GM18507 (cell line): Measurements from ENCODE around the gene UBR3.
"Not testable (repeated sequence)": the region's sequence is repeated elsewhere in the genome, so short reads cannot be mapped to it uniquely, and the experiment has no call there.

Source experiments
- DNase-seq: peaks from one replicate; pipeline ENCODE4 v3.0.0; 2011; ENCODE audit warnings: low read depth; ENCODE audit not compliant: insufficient read length; ENCODE audit errors: extremely low spot score
- FAIRE-seq: peaks from 2 replicates; lab custom pipeline; 2011; peaks lifted over from hg19 to GRCh38; lab: Jason Lieb, UNC

UBR3 gene

GRCh38 chr2:169862816-169863215, 35.6 kb downstream of the UBR3 start:
- DNase-seq = no peak
- no peak for FAIRE-seq

- DNase-seq (no peak), FAIRE-seq (no peak)
These were observed 38.2 kb downstream of the UBR3 start for GRCh38 chr2:169865492-169865891.

GRCh38 chr2:169866230-169866629, 39.0 kb downstream of the UBR3 start:
- not testable (repeated sequence) for FAIRE-seq, DNase-seq

GRCh38 chr2:169867579-169867978, 40.3 kb downstream of the UBR3 start:
- FAIRE-seq (no peak), DNase-seq (no peak)

DNA sequence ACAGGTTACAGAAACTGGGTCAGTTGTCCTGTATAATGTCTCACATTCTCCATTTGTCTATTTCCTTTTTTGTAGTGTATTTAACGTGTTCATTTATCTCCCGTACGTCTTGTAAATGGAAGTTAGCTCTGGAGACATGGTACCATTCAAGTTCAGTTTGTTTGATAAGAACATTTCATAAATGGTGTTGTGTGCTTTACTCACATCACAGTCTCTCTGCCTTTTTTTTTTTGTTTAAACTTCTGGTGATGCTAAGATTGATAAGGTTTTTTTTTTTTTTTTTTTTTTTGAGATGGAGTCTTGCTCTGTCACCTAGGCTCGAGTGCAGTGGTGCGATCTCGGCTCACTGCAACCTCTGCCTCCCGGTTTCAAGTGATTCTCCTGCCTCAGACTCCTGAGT, 41.7 kb downstream of the UBR3 start:
- DNase-seq (no peak), FAIRE-seq (no peak)

- FAIRE-seq, DNase-seq: not testable (repeated sequence)
These were observed 44.1 kb downstream of the UBR3 start for GRCh38 chr2:169871369-169871768.

GRCh38 chr2:169871994-169872393, 44.7 kb downstream of the UBR3 start:
- FAIRE-seq = no peak
- no peak for DNase-seq

- DNase-seq = no peak
- FAIRE-seq = no peak
These were observed 50.1 kb downstream of the UBR3 start for GRCh38 chr2:169877398-169877797.

DNA sequence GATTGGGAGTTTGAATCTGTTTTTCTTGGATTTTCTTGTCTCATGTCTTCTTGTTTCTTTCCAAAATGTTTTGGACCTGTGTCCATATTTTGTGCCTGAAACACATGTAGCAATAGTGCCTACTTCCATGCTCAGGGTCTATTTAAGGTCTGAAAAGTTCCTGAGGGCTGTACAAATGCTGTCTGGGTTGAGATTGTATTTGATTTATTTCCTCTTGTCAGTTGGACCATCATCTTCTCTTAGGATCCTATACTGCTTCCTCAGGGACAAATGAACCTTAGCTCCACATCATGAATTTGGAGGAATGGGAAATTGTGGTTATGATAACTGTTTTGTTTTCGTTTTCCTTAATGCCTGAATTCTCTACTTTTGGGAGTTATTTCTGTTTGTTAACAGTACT, 59.9 kb downstream of the UBR3 start:
- FAIRE-seq (no peak), DNase-seq (no peak)

DNA sequence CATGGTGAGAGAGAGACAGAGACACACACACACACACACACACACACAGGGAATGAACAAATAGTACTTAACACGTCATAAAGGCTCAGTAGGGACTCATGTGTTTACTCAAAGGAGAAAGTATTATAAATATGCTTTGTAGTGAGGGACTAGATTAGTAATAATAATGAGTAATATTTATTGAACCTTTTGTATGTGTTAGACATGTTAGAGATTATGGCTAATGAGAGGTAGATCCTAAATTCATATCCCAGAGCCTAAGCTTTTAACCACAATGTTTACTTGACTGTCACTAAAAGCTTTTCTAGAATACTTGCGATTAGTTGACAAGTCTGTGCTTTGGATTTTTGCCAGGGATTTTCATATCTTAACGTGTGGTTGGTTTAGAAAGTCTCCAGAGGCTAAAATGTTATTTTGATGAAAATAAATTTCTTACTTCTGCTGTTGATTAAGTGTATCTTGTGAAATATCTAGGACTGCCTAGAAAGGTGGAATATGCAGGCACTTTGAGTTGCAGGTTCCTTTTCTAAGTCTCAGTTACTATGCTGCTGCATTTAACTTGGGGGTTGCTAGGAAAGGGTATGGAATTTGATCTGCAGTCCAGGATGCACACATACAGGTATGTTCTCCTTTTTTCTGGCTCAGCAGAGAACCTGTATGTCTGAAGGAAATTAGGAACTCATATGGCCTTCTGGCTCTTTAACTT, 64.5 kb downstream of the UBR3 start:
- DNase-seq (no peak), FAIRE-seq (no peak)

DNA sequence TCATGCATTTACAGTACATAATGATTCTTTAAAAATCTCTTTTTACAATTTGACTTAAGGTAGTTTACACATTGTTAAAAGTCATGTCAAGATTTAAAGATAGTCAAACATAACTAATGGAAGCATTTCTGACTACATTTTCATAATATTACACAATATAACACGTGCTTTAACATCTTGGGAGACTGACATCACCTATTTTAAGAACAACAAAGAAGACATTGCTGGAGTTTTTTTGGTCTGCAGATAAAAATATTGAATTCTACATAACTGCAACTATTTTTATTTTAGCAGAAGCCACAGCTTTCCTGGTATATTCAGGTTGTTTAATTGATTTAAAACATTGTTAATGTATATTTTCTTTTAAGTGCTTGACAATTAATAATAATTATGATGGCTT, 65.7 kb downstream of the UBR3 start:
- DNase-seq (no peak), FAIRE-seq (no peak)

DNA sequence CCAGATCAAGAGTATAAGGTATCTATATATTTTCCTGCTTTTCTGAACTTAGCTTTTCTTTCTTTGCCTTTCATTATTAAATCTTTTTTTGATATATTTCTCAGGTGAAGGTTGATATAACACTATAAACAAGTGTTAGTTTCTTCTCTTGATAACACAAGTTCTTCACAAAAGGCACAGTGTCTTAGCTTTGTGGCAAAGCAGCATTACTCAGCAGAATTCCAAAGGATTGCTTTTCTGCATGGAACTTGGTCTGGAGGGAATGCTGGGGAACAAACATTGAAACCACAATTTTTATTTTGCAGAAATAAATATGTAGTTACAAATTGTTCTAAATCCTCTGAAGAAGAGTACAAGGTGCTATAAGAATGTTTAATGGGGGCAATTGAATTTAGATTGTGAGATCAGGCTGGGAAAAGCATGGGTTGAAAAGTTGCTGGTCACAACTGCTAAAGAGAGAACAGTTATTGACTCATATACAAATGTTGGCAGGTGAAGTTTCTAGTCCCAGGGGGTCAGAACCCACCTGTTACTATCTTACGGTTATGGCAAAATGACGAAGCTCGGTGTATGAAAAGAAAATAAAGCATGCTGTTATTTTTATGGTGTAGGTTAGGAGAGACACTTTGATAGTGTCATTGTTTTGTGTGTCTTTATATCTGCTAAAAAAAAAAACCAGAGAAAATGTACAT, 68.2 kb downstream of the UBR3 start:
- no peak for FAIRE-seq
- DNase-seq = no peak

GRCh38 chr2:169897834-169898233, 70.6 kb downstream of the UBR3 start:
- FAIRE-seq (no peak), DNase-seq (no peak)

- not testable (repeated sequence) for FAIRE-seq, DNase-seq
These were observed 72.8 kb downstream of the UBR3 start for GRCh38 chr2:169900103-169900502.

DNA sequence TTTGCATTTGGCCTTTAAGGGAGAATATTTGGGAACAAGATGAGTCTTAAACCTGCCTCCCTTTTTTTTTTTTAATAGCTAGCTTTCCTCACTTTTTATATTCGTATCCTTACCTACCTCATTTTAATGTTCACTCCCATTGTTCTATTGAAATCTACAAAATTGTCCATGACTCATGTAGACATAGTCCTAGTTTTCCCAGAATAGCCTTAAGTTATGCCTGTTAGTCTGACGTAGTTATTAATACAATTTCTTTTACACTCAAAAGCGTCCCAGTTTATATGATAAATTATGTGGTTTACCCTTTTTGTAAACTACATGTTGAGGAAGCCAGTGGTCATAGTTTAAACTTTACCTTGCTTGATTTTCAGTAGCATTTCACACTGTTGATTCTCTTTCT, 73.4 kb downstream of the UBR3 start:
- no peak for FAIRE-seq

GRCh38 chr2:169906731-169907130, 79.5 kb downstream of the UBR3 start:
- FAIRE-seq (no peak), DNase-seq (no peak)

More for the DNA sequence above, 73.4 kb downstream of the UBR3 start:
- no peak for DNase-seq

GRCh38 chr2:169909376-169909775, 82.1 kb downstream of the UBR3 start:
- FAIRE-seq = no peak

DNA sequence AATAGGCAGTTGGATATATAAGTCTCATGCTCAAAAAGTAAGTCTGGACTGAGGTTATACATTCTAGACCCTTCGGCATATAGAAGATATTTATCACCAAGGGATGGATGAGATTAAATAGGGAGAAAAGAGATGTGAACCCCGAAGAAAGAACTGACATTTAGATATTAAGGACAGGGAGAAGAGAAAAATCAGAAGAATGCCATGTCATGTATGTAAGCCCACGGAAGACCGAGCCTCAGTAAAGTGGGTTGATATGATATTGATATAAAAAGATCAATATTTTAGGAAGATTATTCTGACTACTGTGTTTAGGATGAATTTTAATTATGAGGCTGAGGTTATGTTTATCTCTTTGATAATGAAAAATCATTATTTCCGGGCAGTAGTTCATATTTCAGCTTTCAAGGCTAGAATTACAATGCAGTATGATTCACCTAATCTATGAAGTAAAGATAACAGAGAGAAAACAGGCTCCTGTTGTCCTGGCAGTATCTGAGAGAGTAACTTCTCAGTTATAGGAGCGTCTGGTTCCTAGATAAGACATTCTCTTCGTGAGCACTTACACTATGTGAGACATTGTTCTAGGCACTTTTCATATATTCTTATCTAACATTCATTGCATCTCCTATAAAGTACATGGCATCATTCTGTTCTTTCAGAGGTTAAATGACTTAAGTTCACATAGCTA, 83.0 kb downstream of the UBR3 start:
- no peak for FAIRE-seq
- DNase-seq = no peak

More at GRCh38 chr2:169909376-169909775, 82.1 kb downstream of the UBR3 start:
- DNase-seq = no peak

DNA sequence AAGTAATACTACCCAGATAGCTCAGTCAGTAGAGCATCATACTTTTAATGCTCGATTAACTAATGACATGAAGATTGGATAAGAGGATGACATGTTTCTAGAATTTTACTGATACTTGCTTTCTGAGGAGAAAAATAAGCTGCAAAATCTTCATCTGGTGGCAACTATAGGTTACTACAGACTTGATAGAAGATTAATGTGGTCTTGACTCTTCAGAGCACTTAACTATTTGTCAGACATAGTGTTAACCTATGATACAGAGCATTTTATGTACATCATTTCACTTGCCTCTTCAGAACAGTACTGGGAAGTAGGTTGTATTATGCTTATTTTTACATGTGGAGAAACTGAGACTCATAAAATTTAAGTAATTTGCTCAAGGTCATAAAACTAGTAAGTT, 83.9 kb downstream of the UBR3 start:
- FAIRE-seq (no peak), DNase-seq (no peak)

DNA sequence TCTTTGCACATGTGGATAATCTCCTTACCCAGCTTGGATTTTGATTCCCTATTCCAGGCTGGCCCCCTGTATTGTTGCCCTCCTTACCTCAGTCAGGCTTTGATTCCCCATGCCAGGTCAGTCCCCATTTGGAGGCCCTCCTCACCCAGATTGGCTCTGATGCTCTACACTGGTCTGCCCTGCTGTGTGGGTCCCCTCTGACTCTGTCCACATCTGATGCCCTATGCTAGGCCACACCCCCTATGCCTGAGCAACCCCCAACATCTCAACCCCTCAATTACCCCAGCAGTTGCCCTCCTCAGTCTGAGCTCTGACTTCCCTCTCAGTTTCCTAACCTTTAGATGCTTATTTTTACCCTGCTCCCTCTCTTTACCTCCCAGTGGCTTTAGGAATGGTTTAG, 89.4 kb downstream of the UBR3 start:
- FAIRE-seq (no peak), DNase-seq (no peak)

GRCh38 chr2:169923977-169924376, 96.7 kb downstream of the UBR3 start:
- no peak for FAIRE-seq

More at GRCh38 chr2:169923977-169924376, 96.7 kb downstream of the UBR3 start:
- DNase-seq = no peak
